22Rv1 (cell line): Measurements from ENCODE around the gene BNC2.

ENCODE experiments used
- ZFX ChIP-seq: fragments of 450-650 bp; IDR thresholded peaks from 2 replicates; pipeline ENCODE4 v1.6.1; 2017; ENCODE audit warnings: antibody characterized with exemption, borderline replicate concordance
- TF ChIP-seq, protein P1 (sequence below): fragments of 450-650 bp; IDR thresholded peaks from 2 replicates; pipeline ENCODE4 v1.5.1; 2017; ENCODE audit warnings: mild to moderate bottlenecking

DNA sequence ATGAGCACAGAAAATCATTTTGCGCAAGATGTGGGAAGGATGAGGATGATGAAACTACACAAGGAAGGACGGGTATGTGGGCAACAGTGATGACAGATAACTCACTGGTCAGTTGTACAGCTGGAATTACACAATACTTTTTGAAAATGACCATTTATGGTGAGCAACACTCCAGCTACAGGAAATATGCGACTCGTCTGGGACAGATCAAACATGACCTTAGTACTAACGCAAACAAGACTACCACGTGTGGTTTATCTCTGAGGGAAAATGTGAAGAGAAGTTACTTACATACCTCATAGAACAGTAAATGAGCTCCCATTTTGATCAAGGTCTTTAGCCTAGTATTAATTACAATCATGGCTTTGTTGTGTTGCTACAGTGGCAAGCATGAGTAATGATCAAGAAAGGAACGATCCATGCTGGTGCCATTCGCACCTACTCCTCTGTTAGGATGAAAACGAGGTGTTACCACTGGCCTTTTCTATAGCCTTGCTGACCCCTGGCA is 456.9 kb downstream of the BNC2 start:
- TF ChIP-seq, protein P1, sequence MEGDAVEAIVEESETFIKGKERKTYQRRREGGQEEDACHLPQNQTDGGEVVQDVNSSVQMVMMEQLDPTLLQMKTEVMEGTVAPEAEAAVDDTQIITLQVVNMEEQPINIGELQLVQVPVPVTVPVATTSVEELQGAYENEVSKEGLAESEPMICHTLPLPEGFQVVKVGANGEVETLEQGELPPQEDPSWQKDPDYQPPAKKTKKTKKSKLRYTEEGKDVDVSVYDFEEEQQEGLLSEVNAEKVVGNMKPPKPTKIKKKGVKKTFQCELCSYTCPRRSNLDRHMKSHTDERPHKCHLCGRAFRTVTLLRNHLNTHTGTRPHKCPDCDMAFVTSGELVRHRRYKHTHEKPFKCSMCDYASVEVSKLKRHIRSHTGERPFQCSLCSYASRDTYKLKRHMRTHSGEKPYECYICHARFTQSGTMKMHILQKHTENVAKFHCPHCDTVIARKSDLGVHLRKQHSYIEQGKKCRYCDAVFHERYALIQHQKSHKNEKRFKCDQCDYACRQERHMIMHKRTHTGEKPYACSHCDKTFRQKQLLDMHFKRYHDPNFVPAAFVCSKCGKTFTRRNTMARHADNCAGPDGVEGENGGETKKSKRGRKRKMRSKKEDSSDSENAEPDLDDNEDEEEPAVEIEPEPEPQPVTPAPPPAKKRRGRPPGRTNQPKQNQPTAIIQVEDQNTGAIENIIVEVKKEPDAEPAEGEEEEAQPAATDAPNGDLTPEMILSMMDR: no peak
- TF ChIP-seq ZFX: no peak
